ENCODE data around the gene RPTOR.
"Not testable (repeated sequence)": the region's sequence is repeated elsewhere in the genome, so short reads cannot be mapped to it uniquely, and the experiment has no call there.

RPTOR gene

DNA sequence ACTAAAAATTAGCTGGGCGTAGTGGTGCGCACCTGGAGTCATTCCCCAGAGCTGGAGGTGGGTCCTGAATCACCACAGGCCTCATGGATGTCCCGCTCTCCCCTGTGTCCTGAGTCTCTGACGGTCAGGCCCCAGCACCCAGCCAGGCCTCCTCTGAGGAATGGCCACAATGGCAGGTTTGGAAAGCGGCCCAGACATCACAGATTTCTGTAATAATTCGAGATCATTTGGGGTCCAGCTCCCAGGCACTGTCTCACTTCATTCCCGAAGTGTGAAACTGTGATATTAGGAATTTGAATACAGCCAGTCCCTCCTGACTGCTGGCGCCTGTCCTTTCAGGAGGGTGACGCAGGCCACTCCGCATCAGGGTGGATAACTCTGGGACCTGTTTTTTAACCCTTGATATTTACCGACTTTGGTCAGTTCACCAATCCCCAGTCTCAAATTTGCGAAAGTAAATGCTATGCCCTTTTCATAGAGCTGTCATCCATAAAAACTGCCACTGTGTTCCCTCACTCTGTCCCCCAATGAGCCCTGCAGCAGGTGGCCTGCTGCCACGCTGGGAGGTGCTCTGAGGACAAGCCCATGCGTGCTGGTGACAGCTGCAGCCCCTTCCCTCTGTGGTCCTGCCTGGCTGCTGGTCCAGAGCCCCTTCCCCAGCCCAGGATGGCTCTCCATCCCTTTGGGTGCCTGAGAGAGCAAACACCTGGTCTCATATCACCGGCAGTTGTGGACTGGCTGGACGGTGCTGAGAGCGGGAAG lies 28.3 kb upstream of the RPTOR start:
- DNase-seq: no peak

GRCh38 chr17:80517641-80518040 lies 27.0 kb upstream of the RPTOR start:
- no peak for DNase-seq

- no peak for DNase-seq
These were observed 26.2 kb upstream of the RPTOR start for GRCh38 chr17:80518392-80518791.

GRCh38 chr17:80519091-80519781 lies 25.4 kb upstream of the RPTOR start:
- no peak for DNase-seq

DNA sequence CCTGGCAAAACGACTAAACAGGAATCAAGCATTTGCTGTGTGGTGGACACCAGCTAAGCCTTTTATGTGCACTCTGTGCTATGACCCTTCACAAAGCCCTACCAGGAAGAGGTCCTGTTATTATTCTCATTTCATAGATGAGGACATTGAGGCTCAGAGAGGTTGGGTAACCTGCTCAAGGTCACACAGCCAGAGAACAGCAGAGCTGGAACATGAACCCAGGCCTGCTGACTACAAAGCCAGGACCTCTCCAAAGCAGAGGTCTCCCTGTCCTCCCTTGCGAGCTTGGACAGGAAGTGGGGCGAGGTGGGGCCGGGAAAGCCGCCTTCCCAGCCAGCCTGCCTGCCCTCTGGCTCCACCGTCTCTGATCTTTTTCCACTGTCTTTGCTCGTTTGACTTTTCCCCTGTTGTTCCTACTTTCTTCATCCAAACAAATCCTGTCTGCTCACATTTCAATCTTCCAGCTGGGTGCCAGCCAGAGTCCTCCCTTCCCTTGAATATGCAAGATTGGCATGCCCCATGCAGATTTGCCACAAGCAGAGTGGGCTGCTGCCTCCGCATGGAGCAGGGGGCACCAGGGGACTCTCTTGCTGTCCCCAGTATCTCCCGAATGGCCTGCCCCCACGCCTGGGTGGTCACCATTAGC lies 23.7 kb upstream of the RPTOR start:
- no peak for DNase-seq

DNA sequence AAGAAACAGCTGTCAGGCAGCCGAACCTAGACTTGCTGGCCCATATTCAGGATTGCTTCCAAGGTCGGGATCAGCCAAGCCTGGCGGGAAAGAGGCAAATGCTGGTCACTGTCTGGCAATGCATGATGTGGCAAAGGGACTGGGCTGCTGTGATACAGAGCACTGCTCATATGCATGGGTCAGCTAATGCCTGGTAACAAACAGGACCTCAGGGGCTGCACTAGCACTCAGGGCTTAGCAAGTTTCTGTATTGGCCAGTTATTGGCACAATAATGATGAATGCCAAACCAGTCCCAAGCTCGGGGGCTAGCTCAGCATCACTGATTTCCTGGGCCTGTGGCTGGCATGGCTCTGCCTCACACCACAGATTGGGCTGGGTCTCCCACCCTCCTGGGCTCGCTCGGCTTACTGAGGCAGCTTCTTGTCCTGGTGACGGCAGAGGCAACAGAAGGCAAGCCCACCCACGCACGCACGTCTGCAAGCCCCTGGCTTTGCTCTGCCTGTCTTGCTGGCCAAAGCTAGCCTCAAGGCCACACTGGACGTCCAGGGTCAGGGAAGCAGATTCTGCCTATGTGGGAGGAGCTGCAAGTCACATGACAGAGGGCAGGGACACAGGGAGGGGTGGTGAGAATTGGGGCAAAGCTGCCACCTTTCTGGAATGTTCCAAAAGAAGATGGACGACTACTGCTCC lies 21.4 kb upstream of the RPTOR start:
- DNase-seq: no peak

DNA sequence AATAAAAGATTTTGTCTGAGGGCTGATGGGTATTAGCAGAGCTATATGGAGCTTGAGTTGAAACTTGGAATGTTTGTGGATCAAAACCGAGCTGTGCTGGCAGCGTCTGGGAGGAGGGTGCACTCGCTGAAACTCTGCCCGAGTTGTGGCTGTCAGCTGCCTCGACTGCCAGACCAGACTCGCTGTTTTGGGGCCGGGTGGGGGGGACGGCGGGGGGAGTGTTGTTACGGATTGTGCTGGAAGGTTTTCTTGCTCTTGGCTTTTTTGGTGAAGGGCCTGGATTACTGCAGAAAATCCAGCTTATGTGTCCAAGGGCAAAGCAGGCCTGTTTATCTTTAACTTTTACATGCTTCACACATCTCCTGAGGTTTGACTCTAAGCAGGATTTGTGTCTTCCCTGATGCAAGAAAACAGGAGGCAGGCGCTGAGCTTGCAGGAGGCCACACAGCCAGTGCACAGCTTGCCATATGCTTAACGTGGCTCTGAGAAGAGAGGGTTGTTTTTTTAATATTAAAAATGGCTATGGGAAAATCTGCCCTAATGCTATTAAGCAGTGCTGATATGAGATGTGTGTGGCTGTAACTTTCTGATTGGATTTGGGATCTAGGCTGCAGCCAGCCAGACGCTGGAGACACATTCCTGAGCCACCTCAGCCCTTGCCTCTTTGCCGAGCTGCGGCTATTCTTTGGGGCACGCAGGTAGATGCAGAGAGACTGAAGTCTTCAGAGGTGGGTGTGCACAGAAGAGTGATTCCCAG lies 20.5 kb upstream of the RPTOR start:
- DNase-seq: no peak

GRCh38 chr17:80526116-80526910 lies 18.3 kb upstream of the RPTOR start:
- DNase-seq: no peak

- DNase-seq: no peak
These were observed 17.5 kb upstream of the RPTOR start for GRCh38 chr17:80527016-80527645.

DNA sequence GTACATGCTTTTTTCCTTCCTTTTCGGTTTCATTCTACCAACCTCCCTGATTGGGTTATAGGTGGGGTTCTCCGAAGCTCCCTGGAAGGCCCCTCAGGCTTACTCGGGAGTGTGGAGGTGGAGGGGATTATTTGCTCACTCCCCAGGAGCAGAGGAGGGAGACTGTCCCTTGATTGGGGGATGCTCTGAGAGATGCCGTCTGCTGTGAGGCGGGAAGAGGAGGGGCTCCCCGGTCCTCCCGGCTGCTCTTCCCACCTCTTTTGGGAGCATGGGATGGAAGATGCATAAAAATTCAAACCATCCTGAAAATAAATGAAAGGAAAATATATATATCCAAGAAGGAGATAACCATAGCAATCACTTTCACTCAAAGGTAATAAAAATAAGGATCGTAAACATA lies 16.1 kb upstream of the RPTOR start:
- DNase-seq: no peak

DNA sequence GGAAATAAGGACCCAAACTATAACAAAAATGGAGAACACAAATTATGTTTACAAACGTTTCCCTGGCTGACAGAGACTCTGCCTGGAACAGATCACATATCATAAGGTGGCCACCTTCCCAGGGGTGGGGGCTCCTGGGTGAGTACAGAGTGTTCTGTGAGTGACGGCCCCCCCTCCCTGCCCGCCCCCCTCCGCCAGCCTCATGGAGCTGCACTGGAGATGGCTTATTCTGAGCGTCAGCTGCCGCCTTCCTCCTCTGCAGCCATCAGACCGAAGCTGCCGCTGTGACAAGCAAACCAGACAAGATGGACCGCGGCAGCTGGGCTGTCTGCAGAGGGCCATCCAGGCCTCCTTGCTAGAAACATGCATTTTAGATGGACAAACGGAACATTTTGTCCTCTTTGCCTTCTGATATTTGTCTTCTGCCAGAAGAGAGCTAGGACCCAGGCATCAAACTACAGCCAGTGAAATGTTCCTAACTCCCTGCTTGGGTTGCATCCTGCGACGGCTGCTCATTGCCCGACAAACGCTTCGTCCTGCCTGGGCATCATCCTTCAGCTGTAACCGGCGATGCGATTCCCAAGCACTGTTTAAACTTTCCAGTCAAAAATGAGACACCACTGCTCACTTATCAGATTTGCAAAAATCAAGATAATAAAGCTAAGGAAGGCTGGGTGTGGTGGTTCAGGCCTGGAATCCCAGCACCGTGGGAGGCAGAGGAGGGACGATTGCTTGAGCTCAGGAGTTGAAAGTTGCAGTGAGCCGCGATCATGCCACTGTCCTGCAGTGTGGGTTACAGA lies 15.3 kb upstream of the RPTOR start:
- DNase-seq: no peak

DNA sequence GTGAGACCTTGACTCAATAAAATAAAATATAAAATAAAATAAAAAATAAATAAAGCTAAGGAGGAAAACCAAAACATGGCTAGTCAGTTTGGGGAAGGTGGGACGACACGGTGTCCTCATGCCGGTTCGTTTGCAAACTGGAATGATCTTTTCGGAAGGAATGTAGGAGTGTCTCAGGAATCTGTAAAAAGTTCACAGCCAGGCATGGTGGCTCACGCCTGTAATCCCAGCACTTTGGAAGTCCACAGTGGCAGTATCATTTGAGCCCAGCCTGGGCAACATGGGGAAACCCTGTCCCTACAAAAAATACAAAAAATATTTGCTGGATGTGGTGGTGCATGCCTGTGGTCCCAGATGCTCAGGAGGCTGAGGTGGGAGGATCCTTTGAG lies 14.7 kb upstream of the RPTOR start:
- no peak for DNase-seq

GRCh38 chr17:80531400-80531799 lies 13.2 kb upstream of the RPTOR start:
- DNase-seq: no peak

DNA sequence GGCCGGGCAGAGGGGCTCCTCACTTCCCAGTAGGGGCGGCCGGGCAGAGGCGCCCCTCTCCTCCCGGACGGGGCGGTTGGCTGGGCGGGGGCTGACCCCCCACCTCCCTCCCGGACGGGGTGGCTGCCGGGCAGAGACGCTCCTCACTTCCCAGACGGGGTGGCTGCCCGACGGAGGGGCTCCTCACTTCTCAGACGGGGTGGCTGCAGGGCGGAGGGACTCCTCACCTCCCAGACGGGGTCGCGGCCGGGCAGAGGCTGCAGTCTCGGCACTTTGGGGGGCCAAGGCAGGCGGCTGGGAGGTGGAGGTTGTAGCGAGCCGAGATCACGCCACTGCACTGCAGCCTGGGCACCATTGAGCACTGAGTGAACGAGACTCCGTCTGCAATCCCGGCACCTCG lies 7.3 kb upstream of the RPTOR start:
- DNase-seq: not testable (repeated sequence)

DNA sequence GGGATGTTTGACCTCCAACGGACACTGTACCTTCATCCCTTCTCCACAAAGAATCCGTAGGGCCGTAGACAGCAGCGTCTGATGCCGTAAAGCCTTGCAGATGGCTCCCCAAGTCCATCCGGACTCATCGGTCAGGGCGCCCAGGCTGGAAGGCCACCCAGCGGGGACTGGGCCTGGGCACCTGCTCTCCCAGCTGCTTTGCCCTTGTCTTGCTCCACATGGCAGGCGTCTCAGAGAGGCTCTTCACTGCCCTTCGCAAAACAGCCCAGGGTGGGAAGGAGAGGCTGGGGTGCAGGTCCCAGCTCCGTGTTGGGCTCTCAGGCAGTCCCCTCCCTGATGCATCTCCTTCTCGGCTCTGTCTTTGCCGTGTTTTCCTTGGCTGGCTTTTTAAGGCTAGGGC lies 6.2 kb upstream of the RPTOR start:
- DNase-seq: no peak

- DNase-seq: peak; percentile 20
These were observed 5.5 kb upstream of the RPTOR start for GRCh38 chr17:80539022-80539641.

DNA sequence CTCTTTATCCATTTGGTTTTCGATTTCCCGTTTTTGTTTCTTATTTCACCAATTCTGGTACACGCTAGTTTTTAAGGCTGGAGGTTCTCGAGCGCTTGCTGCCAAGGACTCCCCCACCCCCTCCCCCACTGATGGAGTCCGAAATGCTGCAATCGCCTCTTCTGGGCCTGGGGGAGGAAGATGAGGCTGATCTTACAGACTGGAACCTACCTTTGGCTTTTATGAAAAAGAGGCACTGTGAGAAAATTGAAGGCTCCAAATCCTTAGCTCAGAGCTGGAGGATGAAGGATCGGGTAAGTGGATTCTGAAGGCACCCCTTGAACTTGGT lies 825 bp downstream of the RPTOR start:
- no peak for DNase-seq

GRCh38 chr17:80546267-80546666 lies 1.6 kb downstream of the RPTOR start:
- DNase-seq: no peak

DNA sequence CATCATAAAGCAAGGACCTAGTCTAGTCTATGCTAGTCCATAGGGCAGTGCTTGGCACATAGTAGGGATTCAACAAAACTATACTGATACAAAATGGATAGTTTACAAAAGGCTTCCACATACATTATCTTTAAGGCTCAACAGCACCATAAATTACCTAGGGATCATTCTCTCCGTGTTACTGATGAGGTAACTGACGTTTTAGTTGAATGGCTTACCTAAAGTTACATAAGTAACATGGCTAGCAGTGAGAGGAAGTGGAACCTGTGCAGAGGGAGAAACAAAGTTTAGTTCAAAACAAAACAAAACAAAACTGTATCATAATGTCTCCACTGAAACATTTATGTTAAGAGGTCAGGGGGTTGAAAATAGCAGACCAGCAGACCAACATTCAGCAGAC lies 7.9 kb downstream of the RPTOR start:
- no peak for DNase-seq

DNA sequence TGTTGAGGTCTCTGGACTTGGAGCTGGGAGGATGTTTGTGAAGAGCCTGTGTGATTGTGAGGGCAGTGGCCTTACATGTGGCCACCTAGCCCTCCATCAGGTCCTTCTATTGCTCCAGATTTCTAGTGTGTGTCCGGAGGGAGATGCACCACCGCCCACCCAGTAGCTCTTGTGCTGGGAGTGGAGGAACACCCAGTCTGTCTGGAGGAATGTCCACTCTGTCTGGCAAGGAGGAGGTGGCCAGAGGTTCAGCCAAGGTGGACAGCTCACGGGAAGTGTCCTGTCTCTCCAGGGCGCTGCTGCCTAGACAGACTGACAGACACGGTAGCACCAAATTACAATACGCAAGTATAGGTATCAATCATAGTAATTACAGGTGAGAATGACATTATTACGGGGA lies 10.6 kb downstream of the RPTOR start:
- no peak for DNase-seq

Data from hematopoietic multipotent progenitor cell treated with erythropoietin and hydrocortisone succinate and interleukin-3 and kit ligand, for 6 days (in vitro differentiated cells).